Activated T-cell treated with anti-CD3 and anti-CD28 coated beads for 48 hours (primary cell): ENCODE data around the gene BTNL9.
"Not testable (repeated sequence)": the region's sequence is repeated elsewhere in the genome, so short reads cannot be mapped to it uniquely, and the experiment has no call there.

Experiments
- DNase-seq: peaks from one replicate; pipeline ENCODE4 v3.0.0-alpha.2; 2020; ENCODE audit warnings: low read depth

BTNL9 gene

DNA sequence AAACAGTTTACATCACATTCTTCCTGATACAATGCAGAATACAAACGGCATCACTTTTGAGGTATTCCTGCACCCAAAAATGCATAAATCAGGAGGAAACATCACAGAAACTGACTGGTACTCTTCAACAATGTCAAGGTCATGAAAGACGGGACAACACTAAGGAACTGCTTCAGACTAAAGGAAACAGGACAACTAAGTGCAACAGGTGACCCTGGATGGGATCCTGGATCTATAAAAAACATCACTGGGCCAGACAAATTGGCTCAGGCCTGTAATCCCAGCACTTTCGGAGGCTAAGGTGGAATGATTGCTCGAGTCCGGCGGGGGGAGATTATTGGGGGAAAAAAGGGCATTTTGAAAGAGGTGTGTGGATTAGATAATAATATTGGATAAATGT, 22.6 kb downstream of the BTNL9 start:
- no peak for DNase-seq

- no peak for DNase-seq
These were observed 23.4 kb downstream of the BTNL9 start for GRCh38 chr5:181063514-181063913.

DNA sequence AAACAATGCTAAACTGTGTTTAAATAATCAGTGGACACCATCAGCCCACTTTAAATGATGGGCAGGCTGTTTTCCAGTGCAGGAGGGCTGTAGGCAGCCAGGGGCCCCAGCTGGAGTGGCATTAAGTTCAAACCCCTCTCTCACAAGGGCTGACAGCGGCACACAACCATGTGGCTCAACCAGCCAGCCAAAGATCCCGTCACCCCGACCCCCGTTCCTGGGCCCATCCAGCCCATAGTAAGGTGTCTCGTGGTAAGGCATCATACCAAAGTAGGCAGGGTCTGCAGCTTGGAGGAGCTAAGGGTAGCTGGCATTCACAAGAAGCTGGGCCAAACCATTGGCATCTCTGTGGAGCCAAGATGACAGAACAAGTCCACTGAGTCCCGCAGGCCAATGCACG, 24.9 kb downstream of the BTNL9 start:
- DNase-seq: no peak

DNA sequence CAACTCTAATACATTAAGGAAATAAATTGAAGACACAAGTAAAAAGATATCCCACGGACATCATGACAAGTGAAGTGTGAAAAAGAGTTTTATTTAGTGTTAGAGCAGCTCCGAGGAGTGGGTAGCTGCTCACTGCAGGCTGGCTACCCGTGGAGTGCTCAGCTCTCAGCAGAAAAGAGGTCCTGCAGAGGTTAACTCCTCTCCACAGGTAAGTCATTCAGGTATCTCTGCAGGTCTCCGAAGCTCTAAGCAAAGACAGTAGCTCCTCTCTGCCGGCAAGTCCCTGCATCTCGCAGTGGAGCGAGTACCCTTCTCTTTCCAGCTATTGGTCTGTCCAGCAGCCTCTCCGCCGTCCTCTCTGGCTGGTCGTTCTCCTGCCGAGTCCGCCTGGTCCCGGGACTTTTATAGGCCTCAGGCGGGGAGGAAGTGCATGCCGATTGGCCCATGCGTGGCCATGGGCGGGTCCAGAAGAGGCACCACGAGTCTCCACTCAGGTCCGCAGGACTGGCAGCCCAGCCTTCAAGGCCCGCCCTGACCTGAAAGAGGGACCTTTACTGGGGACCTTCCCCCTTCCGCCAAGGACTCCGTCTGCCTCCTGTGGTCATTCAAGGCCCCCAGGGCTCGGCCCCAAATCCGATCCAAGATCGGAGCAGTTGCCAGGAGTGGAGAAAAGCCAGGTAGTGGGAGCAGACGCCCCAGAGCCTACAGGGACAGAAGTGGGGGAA, 29.9 kb downstream of the BTNL9 start:
- no peak for DNase-seq

GRCh38 chr5:181070523-181070922, 30.5 kb downstream of the BTNL9 start:
- DNase-seq: no peak

DNA sequence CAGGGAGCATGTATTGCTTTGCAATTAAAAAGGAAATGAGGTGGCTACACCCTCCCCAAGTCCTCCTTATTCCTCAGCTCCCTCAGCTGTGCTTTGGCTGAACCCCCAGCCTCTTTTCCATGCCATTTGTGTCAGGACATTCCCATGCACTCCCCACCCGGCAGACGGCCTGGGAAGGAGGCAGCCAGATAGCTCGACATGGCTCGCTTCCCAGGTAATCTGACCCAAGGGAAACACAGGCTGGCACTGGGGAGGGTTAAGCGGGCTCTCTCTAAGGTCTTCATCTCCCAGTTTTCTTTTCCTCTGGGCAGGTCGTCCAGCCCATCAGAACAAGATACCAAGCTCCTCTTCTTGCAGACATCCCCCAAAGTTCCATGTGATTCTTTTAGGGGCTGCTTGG, 31.2 kb downstream of the BTNL9 start:
- no peak for DNase-seq

GRCh38 chr5:181076920-181077319, 36.9 kb downstream of the BTNL9 start:
- no peak for DNase-seq

GRCh38 chr5:181081989-181082388, 41.9 kb downstream of the BTNL9 start:
- no peak for DNase-seq

DNA sequence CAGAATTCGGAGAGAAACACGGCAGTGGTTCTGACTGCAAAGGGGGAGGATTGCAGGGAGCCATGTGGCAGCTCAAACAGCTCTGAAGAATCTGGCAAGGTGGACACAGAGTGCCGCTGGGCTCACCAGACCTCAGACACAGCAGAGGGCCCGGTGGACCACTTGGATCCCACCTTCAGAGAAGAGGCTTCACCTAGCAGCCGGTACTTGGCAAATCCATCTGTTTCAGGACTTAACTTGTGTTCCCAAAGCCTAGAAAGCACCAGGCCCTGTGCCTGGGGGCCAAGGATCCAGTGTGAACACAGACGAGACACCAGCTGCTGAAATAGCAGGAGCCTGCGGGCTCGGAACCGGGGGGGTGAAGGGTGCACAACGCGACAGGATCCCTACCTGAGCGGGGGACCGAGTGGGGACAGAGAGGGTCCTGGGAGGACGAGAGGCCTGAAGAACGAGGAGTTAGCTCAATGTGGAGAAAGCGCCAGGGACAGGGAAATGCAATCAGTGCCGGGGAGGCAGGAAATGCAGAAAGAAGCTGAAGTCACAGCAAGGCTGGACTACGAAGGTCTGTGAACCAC, 44.6 kb downstream of the BTNL9 start:
- DNase-seq: no peak

DNA sequence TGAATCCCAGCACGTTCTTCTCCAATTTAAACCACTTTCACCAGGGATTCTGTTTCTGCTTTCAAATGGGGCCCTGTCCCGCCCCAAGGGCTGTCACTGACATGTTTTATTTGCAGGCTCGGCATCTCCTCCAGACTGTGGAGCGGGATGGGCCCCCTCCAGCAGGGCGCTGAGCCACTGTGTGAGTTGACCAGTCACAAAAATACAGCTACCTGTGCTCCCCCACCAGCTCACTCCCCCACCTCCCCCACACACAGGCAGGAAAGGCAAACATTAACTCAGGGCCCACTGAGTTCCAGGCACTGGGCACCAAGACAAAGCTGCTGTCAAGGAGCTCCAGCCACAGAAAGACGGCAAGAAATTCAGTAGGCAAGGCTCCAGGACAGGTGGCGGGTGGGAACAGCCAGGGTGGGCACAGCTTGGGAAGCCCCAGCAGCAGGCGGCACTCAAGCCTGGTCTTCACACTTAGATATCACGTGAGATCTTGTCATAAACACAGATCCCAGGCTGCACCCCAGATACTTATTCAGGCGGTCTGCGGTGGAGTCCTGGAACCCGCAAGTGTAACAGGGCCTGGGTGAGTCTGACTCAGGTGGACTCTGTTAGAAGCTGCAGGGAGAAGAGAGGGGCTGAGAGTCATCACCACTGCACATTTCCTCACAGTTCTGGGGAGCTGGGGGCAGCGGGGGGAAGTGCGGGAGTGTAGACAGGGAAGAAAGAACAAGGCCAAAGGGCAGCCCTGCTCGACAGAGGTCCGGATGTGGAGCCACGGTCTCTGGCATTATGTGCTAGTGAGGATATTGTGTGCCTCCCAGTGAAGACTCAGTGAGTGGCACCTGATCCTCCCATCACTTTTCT, 46.2 kb downstream of the BTNL9 start:
- DNase-seq: no peak

DNA sequence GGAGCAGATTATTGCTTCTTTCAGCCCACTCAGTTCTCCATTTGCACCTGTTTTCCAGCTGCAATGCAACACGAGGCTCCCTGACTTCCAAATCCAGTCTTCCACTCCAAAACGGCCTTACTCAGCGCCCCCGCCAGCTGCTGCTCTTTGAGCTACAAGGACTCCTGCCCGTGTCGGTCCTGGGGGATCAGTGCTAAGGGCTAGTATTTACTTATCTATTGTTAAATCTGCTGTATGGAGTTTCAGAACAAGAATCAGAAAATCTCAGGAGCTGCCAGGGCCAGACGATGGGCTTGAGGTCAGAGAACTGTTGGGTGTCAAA, 46.8 kb downstream of the BTNL9 start:
- no peak for DNase-seq

DNA sequence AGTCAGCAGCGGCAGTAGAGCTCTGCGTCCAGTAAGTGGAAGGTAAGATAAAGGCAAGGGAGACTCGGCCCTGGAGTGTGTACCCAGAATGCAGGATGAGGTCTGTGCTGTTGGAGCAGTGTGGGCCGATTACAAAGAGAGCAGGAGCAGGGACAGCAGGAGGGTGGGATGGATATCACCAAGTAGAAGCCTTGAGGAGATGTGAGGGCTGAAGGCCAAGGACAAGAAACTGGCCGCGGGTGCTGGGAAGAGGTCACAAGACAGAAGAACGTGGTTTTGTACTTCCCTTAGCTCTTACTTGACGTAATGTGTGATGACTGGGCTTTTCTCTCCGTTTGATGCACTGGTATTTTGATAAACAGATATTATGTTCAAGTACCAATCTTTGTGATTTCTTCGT, 47.2 kb downstream of the BTNL9 start:
- no peak for DNase-seq

DNA sequence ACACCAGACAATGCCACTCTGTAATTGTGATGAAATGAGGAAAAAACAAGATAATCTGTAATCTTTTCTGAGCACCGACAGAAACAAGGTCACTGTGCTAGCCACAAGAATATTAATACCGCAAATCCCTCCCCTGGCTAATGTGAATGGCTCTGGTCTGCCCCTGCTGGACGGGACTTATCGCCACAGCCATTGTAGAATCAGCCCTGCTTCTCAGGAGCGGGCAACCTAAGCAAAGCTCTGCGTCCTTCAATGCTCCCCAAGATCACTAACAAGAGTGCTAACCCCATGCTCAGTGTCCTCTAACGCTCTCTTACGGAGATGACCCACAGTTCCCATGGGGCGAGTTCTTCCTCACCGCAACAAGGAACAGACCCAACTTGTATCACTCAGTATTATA, 48.2 kb downstream of the BTNL9 start:
- DNase-seq: no peak

GRCh38 chr5:181092428-181092827, 52.4 kb downstream of the BTNL9 start:
- DNase-seq: no peak

DNA sequence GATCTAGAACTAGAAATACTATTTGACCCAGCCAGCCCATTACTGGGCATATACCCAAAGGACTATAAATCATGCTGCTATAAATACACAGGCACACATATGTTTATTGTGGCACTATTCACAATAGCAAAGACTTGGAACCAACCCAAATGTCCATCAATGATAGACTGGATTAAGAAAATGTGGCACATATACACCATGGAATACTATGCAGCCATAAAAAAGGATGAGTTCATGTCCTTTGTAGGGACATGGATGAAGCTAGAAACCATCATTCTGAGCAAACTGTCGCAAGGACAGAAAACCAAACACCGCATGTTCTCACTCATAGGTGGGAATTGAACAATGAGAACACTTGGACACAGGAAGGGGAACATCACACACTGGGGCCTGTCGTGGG, 55.1 kb downstream of the BTNL9 start:
- DNase-seq: not testable (repeated sequence)

- not testable (repeated sequence) for DNase-seq
These were observed 56.8 kb downstream of the BTNL9 start for GRCh38 chr5:181096721-181097382.

DNA sequence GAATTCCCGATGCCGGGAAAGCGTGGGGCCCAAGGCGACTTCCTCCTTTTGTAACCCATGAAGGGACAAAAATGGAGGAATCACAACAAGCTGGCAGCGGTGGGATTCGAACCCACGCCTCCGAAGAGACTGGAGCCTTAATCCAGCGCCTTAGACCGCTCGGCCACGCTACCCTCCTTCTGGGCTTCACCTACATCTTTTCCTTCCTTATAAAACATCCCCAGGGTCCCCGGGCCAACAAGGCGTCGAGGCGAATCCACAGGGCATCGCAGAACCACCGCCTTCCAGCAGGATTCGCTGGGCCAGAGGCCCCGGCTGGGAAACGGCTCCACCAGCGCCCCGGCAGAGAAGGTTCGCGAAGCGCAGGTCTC, 57.3 kb downstream of the BTNL9 start:
- not testable (repeated sequence) for DNase-seq

GRCh38 chr5:181097759-181098491, 57.9 kb downstream of the BTNL9 start:
- DNase-seq: not testable (repeated sequence)

- DNase-seq: no peak
These were observed 58.9 kb downstream of the BTNL9 start for GRCh38 chr5:181098762-181099601.

- no peak for DNase-seq
These were observed 59.6 kb downstream of the BTNL9 start for GRCh38 chr5:181099602-181100086.
